PC-9 (cell line): ENCODE data around the gene VAC14. TPM values are rescaled to one million over a fixed set of nuclear protein-coding genes. Genes with fewer than 3 reads are reported as not detected.

Experiments
- BruUV-seq: library from RNA; stranded (reverse); fragments of 400-500 nt; replicated peaks from 2 replicates; lab custom pipeline; 2021; lab: Mats Ljungman, UMichigan
- CTCF ChIA-PET: fragments of 300-600 bp; sonication (Branson Sonifier 250); formaldehyde crosslinking; loops from one replicate; lab custom pipeline; 2022; ENCODE audit warnings: antibody characterized with exemption; lab: Charles Lee
- POLR2A ChIA-PET: fragments of 300-600 bp; sonication (Branson Sonifier 250); formaldehyde crosslinking; loops from one replicate; lab custom pipeline; 2022; ENCODE audit warnings: antibody characterized with exemption; ENCODE audit not compliant: unreplicated experiment; lab: Charles Lee
- DNase-seq, 2 experiments: peaks; one replicate each; pipeline versions ENCODE4 v3.0.0 to v3.0.0-alpha.2; 2015 to 2022; ENCODE audit warnings: mixed read lengths in 1 of 2
- H2AFZ ChIP-seq: fragments of 200-600 bp; sonication (generic); 2 replicates; pipeline ENCODE4 v1.8.1; 2017; ENCODE audit warnings: antibody characterized with exemption
- H3F3A ChIP-seq: fragments of 200-600 bp; sonication (generic); 2 replicates; pipeline ENCODE4 v1.8.1; 2017; ENCODE audit warnings: antibody characterized with exemption, mild to moderate bottlenecking, low read depth; ENCODE audit not compliant: insufficient read depth
- H3K27ac ChIP-seq: fragments of 200-600 bp; sonication (generic); 2 replicates; pipeline ENCODE4 v1.6.1; 2016; ENCODE audit warnings: mixed run types
- H3K27me3 ChIP-seq: fragments of 200-600 bp; sonication (generic); 2 replicates; pipeline ENCODE4 v1.6.1; 2016; ENCODE audit warnings: low read depth, mixed run types; ENCODE audit not compliant: insufficient read depth
- H3K36me3 ChIP-seq: fragments of 200-600 bp; sonication (generic); 2 replicates; pipeline ENCODE4 v1.6.1; 2016; ENCODE audit warnings: low read depth, mixed run types
- H3K4me1 ChIP-seq: fragments of 200-600 bp; sonication (generic); replicated peaks from 2 replicates; pipeline ENCODE4 v1.6.1; 2016; ENCODE audit warnings: mixed run types; ENCODE audit not compliant: insufficient read depth
- H3K4me2 ChIP-seq: fragments of 200-600 bp; sonication (generic); 2 replicates; pipeline ENCODE4 v1.6.1; 2017; ENCODE audit warnings: mixed run types
- H3K4me3 ChIP-seq: fragments of 200-600 bp; sonication (generic); 2 replicates; pipeline ENCODE4 v1.6.1; 2016; ENCODE audit warnings: mixed run types
- H3K79me2 ChIP-seq: fragments of 200-600 bp; sonication (generic); 2 replicates; pipeline ENCODE4 v1.6.1; 2017; ENCODE audit warnings: low read depth, mixed run types
- H3K9me2 ChIP-seq: fragments of 200-600 bp; sonication (generic); 2 replicates; pipeline ENCODE4 v1.8.1; 2017; ENCODE audit warnings: mild to moderate bottlenecking; ENCODE audit not compliant: insufficient read depth
- H3K9me3 ChIP-seq: fragments of 200-600 bp; sonication (generic); 2 replicates; pipeline ENCODE4 v1.8.1; 2016; ENCODE audit warnings: low read depth; ENCODE audit not compliant: insufficient read depth
- H4K20me1 ChIP-seq: fragments of 200-600 bp; sonication (generic); 2 replicates; pipeline ENCODE4 v1.8.1; 2017; ENCODE audit not compliant: insufficient read depth
- EZH2 ChIP-seq: fragments of 200-600 bp; sonication (generic); IDR thresholded peaks from 2 replicates; pipeline ENCODE4 v1.8.0; 2017; ENCODE audit warnings: antibody characterized with exemption, low read depth
- intact Hi-C: fragments of 100-400 bp; cut with micrococcal nuclease; formaldehyde crosslinking; loops from one replicate; pipeline ENCODE4 v1.10.0; 2022; ENCODE audit not compliant: unreplicated experiment
- total RNA-seq: library from RNA; stranded (reverse); gene quantifications from 2 replicates; pipeline ENCODE4 v1.2.3, GENCODE V29; 2021
- TF ChIP-seq, protein P1 (sequence below): fragments of 200-600 bp; sonication (generic); conservative IDR thresholded peaks from 2 replicates; pipeline ENCODE4 v1.6.1; 2017; ENCODE audit warnings: mixed run types, antibody characterized with exemption, mild to moderate bottlenecking, moderate library complexity

Gene VAC14
- total RNA-seq, 1 experiment from 2014 or later: 46.8 TPM

DNA sequence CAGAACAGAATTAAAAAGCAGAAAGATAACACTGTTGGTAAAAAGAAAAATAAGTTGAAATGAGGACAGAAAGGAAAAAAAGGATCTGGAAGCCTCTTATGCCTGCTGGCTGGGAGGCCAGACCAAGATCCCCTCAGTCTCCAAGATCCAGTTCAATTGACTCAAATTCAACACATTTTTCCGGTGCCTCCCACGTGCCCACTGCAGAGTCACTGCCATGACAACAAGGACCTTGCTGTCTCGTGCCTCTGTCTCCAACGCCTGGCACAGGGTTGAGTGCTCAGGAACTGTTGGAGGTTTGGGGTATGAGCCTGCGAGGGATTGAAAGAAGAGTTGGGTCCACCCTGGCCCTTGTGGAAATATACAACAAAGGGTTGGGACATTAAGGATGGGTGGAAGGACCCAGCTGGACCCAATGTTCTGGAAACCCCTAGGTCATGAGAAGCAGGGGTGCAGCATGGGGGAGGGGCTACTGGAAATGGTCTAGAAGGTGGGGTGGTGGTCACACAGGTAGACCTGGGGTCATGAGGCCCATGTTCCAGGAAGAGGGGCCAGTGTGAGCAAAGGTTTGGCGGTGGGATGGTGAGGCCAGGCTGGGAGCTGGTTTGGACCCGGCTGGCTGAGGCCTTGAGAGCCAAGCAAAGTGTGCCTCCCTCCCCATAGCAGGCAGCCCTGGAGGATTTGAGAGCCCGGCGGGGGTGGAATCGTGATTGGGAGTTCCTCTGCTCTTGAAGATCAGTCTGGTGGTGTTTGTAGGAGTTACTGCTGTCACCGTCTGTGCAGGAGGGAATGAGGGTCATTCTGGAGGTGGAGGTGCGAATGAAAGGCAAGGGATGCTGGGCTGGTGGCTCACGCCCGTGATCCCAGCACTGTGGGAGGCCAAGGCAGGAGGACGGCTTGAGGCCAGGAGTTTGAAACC, 153.3 kb downstream of the VAC14 start:
- Histone ChIP-seq H3K4me2 (no peak overlapping the region), H4K20me1 (no peaks in the 10 kb centered on the region), H3F3A (peaks cover 7% of the 10 kb centered on the region; the same call in 1 of the 2 replicates), H3K9me3 (no peaks in the 10 kb centered on the region), H3K79me2 (no peaks in the 10 kb centered on the region), H3K27ac (no peak overlapping the region), H3K9me2 (no peaks in the 10 kb centered on the region), H3K4me3 (no peak overlapping the region), H3K27me3 (no peaks in the 10 kb centered on the region), H3K36me3 (no peaks in the 10 kb centered on the region), H3K4me1 (peaks cover 13% of the 10 kb centered on the region), H2AFZ (no peak overlapping the region)
- CTCF ChIA-PET: no interaction called here
- intact Hi-C loops: no loop called here
- no peak for DNase-seq
- no peak for TF ChIP-seq EZH2
- TF ChIP-seq, protein P1, sequence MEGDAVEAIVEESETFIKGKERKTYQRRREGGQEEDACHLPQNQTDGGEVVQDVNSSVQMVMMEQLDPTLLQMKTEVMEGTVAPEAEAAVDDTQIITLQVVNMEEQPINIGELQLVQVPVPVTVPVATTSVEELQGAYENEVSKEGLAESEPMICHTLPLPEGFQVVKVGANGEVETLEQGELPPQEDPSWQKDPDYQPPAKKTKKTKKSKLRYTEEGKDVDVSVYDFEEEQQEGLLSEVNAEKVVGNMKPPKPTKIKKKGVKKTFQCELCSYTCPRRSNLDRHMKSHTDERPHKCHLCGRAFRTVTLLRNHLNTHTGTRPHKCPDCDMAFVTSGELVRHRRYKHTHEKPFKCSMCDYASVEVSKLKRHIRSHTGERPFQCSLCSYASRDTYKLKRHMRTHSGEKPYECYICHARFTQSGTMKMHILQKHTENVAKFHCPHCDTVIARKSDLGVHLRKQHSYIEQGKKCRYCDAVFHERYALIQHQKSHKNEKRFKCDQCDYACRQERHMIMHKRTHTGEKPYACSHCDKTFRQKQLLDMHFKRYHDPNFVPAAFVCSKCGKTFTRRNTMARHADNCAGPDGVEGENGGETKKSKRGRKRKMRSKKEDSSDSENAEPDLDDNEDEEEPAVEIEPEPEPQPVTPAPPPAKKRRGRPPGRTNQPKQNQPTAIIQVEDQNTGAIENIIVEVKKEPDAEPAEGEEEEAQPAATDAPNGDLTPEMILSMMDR: no peak
- POLR2A ChIA-PET: no interaction called here
- no TSS peak for BruUV-seq

DNA sequence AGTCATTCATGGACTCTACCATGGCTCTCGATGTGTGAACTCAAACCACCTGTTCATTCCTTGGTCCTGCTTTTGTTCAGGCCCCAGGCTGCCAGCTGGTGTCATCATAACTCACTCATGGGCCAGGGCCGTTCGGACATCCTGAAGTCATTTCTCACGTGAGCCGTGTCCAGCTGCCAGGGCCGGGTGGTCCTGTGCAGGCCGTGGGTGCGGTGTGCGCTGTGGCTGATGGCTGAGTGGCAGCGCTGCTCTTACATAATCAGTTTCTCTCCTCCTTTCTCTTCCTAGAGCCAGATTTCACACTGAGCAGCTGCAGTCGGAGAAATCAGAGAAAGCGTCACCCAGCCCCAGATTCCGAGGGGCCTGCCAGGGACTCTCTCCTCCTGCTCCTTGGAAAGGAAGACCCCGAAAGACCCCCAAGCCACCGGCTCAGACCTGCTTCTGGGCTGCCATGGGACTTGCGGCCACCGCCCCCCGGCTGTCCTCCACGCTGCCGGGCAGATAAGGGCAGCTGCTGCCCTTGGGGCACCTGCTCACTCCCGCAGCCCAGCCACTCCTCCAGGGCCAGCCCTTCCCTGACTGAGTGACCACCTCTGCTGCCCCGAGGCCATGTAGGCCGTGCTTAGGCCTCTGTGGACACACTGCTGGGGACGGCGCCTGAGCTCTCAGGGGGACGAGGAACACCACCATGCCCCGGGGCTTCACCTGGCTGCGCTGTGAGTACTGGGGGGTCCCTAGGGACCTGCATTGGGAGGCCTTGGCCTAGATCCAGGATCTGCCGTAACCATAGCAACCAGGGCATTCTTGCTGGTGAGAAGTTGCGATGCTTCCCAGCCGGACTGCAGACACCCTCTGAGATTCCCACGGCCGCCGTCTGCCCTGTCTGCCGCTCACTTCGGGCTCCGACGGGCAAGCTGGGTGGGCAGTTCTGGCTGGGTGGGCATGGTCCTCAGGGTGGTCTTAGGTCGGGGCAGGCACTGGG, 154.4 kb downstream of the VAC14 start, which contains the start of gene IL34:
Gene IL34, plus strand, starts transcription at position 300 of the 982 bp plus-strand sequence. Its CDS starts 389 bp downstream, at position 689.
- Histone ChIP-seq H3K79me2 (no peaks in the 10 kb centered on the region), H4K20me1 (no peaks in the 10 kb centered on the region), H3K9me3 (no peaks in the 10 kb centered on the region), H3K27me3 (no peaks in the 10 kb centered on the region), H3K36me3 (no peaks in the 10 kb centered on the region), H3K27ac (no peak within 1 kb of the TSS), H3K4me3 (no peak within 1 kb of the TSS), H3K9me2 (no peaks in the 10 kb centered on the region), H3K4me2 (no peak within 1 kb of the TSS), H3K4me1 (peaks cover 4% of the 10 kb centered on the region; the same call in 1 of the 2 replicates), H2AFZ (no peak within 1 kb of the TSS), H3F3A (peaks cover 7% of the 10 kb centered on the region; the same call in 1 of the 2 replicates)
- ChIA-PET CTCF (no interaction called here), POLR2A (no interaction called here)
- no peak for TF ChIP-seq EZH2
- TF ChIP-seq, protein P1: no peak
- DNase-seq: no peak
- intact Hi-C loops: no loop called here
- BruUV-seq: no TSS peak
